Hepatocyte (in vitro differentiated cells): ENCODE results near the gene PTPRM.

Experiments
- EZH2 ChIP-seq: fragments of 200-600 bp; sonication (generic); IDR thresholded peaks from 2 replicates; pipeline ENCODE4 v1.6.1; 2016; ENCODE audit warnings: antibody characterized with exemption, mild to moderate bottlenecking, borderline replicate concordance
- EZH2phosphoT487 ChIP-seq: fragments of 200-600 bp; sonication (generic); IDR thresholded peaks from one replicate; pipeline ENCODE4 v1.6.1; 2018; ENCODE audit warnings: antibody characterized with exemption, mild to moderate bottlenecking, low read depth, moderate library complexity; ENCODE audit not compliant: unreplicated experiment, severe bottlenecking
- TF ChIP-seq, protein P1 (sequence below): fragments of 200-600 bp; sonication (generic); IDR thresholded peaks from 2 replicates; pipeline ENCODE4 v1.5.1; 2016; ENCODE audit warnings: antibody characterized with exemption, mild to moderate bottlenecking; ENCODE audit not compliant: poor library complexity

DNA sequence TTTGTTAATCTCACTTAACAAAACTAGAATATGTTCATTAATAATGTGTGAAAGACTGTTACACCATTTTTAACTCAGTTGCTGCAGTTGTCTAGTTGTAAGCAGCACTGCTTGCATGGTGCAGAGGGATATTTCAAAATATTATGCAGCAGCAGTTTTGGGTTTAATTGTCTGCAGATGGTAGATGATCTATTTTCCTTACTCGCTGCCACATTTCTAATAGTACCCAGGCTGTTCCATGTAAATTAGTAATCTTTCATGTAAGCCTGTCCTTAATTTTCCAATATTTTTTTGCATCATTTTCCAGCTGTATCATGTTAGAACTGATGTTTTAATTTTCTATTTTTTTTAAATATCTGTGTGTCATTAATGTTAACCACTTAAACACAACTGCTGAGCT, 554.0 kb downstream of the PTPRM start:
- TF ChIP-seq, protein P1, sequence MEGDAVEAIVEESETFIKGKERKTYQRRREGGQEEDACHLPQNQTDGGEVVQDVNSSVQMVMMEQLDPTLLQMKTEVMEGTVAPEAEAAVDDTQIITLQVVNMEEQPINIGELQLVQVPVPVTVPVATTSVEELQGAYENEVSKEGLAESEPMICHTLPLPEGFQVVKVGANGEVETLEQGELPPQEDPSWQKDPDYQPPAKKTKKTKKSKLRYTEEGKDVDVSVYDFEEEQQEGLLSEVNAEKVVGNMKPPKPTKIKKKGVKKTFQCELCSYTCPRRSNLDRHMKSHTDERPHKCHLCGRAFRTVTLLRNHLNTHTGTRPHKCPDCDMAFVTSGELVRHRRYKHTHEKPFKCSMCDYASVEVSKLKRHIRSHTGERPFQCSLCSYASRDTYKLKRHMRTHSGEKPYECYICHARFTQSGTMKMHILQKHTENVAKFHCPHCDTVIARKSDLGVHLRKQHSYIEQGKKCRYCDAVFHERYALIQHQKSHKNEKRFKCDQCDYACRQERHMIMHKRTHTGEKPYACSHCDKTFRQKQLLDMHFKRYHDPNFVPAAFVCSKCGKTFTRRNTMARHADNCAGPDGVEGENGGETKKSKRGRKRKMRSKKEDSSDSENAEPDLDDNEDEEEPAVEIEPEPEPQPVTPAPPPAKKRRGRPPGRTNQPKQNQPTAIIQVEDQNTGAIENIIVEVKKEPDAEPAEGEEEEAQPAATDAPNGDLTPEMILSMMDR: no peak
- TF ChIP-seq EZH2phosphoT487: no peak
- TF ChIP-seq EZH2: no peak
